SK-N-SH treated with all-trans-retinoic acid at 6 μM for 48 hours (cell line): ENCODE data around the gene ECHS1.

ENCODE experiments used
- ATAC-seq: fragments of 200-7000 bp; cut with Tn5 transposase; 3 replicates; pipeline ENCODE4 v1.9.1; 2020; ENCODE audit warnings: mild to moderate bottlenecking, moderate library complexity
- ARNTL ChIP-seq: fragments of 450-650 bp; formaldehyde crosslinking; IDR thresholded peaks from 2 replicates; pipeline ENCODE4 v1.5.0; 2020; ENCODE audit warnings: low read depth, mild to moderate bottlenecking, moderate library complexity, borderline replicate concordance
- BACH2 ChIP-seq: fragments of 250-450 bp; sonication (Bioruptor Pico); IDR thresholded peaks from 2 replicates; pipeline ENCODE4 v1.9.0; 2021; ENCODE audit warnings: mild to moderate bottlenecking, borderline replicate concordance
- CREB5 ChIP-seq: fragments of 250-450 bp; sonication (Bioruptor Pico); IDR thresholded peaks from 2 replicates; pipeline ENCODE4 v1.5.1; 2020; ENCODE audit warnings: low read depth, mild to moderate bottlenecking, moderate library complexity
- CSDC2 ChIP-seq: fragments of 250-450 bp; sonication (Bioruptor Pico); IDR thresholded peaks from 2 replicates; pipeline ENCODE4 v1.5.0; 2020; ENCODE audit warnings: mild to moderate bottlenecking, moderate library complexity
- CSRNP3 ChIP-seq: fragments of 250-450 bp; sonication (Bioruptor Pico); IDR thresholded peaks from 2 replicates; pipeline ENCODE4 v1.5.1; 2021; ENCODE audit warnings: mild to moderate bottlenecking, moderate library complexity
- ESRRG ChIP-seq: fragments of 250-450 bp; sonication (Bioruptor Pico); IDR thresholded peaks from 2 replicates; pipeline ENCODE4 v1.6.1; 2021; ENCODE audit warnings: mild to moderate bottlenecking
- GLIS3 ChIP-seq: fragments of 250-450 bp; sonication (Bioruptor Pico); IDR thresholded peaks from 2 replicates; pipeline ENCODE4 v1.5.0; 2020; ENCODE audit warnings: mild to moderate bottlenecking, moderate library complexity
- ISL1 ChIP-seq: fragments of 250-450 bp; sonication (Bioruptor Pico); IDR thresholded peaks from 2 replicates; pipeline ENCODE4 v2.1.2; 2022; ENCODE audit warnings: mild to moderate bottlenecking, moderate library complexity
- PATZ1 ChIP-seq: fragments of 250-450 bp; sonication (Bioruptor Pico); IDR thresholded peaks from 2 replicates; pipeline ENCODE4 v1.8.0; 2020; ENCODE audit warnings: mild to moderate bottlenecking, moderate library complexity, borderline replicate concordance
- POU6F1 ChIP-seq: fragments of 250-450 bp; sonication (Bioruptor Pico); IDR thresholded peaks from 2 replicates; pipeline ENCODE4 v1.8.0; 2021; ENCODE audit warnings: low read depth, mild to moderate bottlenecking, moderate library complexity, borderline replicate concordance
- RARB ChIP-seq: fragments of 250-450 bp; sonication (Bioruptor Pico); IDR thresholded peaks from 2 replicates; pipeline ENCODE4 v1.8.0; 2021; ENCODE audit warnings: mild to moderate bottlenecking, moderate library complexity
- SNAI2 ChIP-seq: fragments of 250-450 bp; sonication (Bioruptor Pico); IDR thresholded peaks from 2 replicates; pipeline ENCODE4 v1.5.0; 2020; ENCODE audit warnings: mild to moderate bottlenecking, moderate library complexity
- TSHZ2 ChIP-seq: fragments of 250-450 bp; sonication (Bioruptor Pico); IDR thresholded peaks from 2 replicates; pipeline ENCODE4 v1.5.0; 2020; ENCODE audit warnings: mild to moderate bottlenecking, moderate library complexity
- ZC3H10 ChIP-seq: fragments of 250-450 bp; sonication (Bioruptor Pico); IDR thresholded peaks from 2 replicates; pipeline ENCODE4 v1.5.1; 2021; ENCODE audit warnings: mild to moderate bottlenecking, moderate library complexity
- ZFP3 ChIP-seq: fragments of 250-450 bp; sonication (Bioruptor Pico); IDR thresholded peaks from 2 replicates; pipeline ENCODE4 v1.5.0; 2020; ENCODE audit warnings: mild to moderate bottlenecking, moderate library complexity
- ZFP30 ChIP-seq: fragments of 450-650 bp; formaldehyde crosslinking; IDR thresholded peaks from 2 replicates; pipeline ENCODE4 v1.5.0; 2022; ENCODE audit warnings: mild to moderate bottlenecking, moderate library complexity
- ZNF565 ChIP-seq: fragments of 450-650 bp; formaldehyde crosslinking; conservative IDR thresholded peaks from 2 replicates; pipeline ENCODE4 v1.5.0; 2020; ENCODE audit warnings: low read depth, mild to moderate bottlenecking, moderate library complexity
- ZNF70 ChIP-seq: fragments of 450-650 bp; formaldehyde crosslinking; IDR thresholded peaks from 2 replicates; pipeline ENCODE4 v1.5.0; 2020; ENCODE audit warnings: mild to moderate bottlenecking, moderate library complexity
- ZNF8 ChIP-seq: fragments of 450-650 bp; formaldehyde crosslinking; IDR thresholded peaks from 2 replicates; pipeline ENCODE4 v1.5.0; 2020; ENCODE audit warnings: mild to moderate bottlenecking, moderate library complexity

The ECHS1 gene

GRCh38 chr10:133365461-133366129 is 7.6 kb downstream of the ECHS1 start:
- TF ChIP-seq ISL1 (CRISPR knock-in tag) (no peak), CREB5 (no peak), CSRNP3 (CRISPR knock-in tag) (no peak), ZNF70 (CRISPR knock-in tag) (no peak), CSDC2 (CRISPR knock-in tag) (no peak), ESRRG (no peak), ZFP3 (no peak), ZC3H10 (CRISPR knock-in tag) (no peak), PATZ1 (CRISPR knock-in tag) (no peak), ARNTL (CRISPR knock-in tag) (no peak), ZNF565 (CRISPR knock-in tag) (no peak), TSHZ2 (no peak), RARB (CRISPR knock-in tag) (no peak), GLIS3 (CRISPR knock-in tag) (no peak)
- ATAC-seq: no peak

- no peak for ATAC-seq
- TF ChIP-seq ARNTL (CRISPR knock-in tag): no peak
- no peak for TF ChIP-seq ISL1 (CRISPR knock-in tag)
- TF ChIP-seq POU6F1: no peak
- TF ChIP-seq ZNF70 (CRISPR knock-in tag): no peak
- no peak for TF ChIP-seq ZNF565 (CRISPR knock-in tag)
- no peak for TF ChIP-seq SNAI2 (CRISPR knock-in tag)
- no peak for TF ChIP-seq CSRNP3 (CRISPR knock-in tag)
- TF ChIP-seq ZFP30: no peak
- no peak for TF ChIP-seq TSHZ2
- TF ChIP-seq BACH2 (CRISPR knock-in tag): no peak
- no peak for TF ChIP-seq CSDC2 (CRISPR knock-in tag)
- no peak for TF ChIP-seq ZNF8 (CRISPR knock-in tag)
- TF ChIP-seq ESRRG: no peak
Observed at GRCh38 chr10:133364645-133365431, 8.3 kb downstream of the ECHS1 start.
